Activated T-cell treated with anti-CD3 and anti-CD28 coated beads for 4 hours (primary cell): ENCODE data around the gene DYNLRB1.

Experiments
- DNase-seq: peaks from one replicate; pipeline ENCODE4 v3.0.0-alpha.2; 2020

Gene DYNLRB1

GRCh38 chr20:34579979-34580940 is 64.0 kb downstream of the DYNLRB1 start:
- no peak for DNase-seq

GRCh38 chr20:34581341-34582184 is 65.3 kb downstream of the DYNLRB1 start:
- no peak for DNase-seq

- no peak for DNase-seq
Observed at GRCh38 chr20:34582221-34582620, 66.0 kb downstream of the DYNLRB1 start.

- DNase-seq, result no peak
Observed at GRCh38 chr20:34582911-34583310, 66.7 kb downstream of the DYNLRB1 start.

- DNase-seq, result no peak
Observed at GRCh38 chr20:34583544-34583943, 67.3 kb downstream of the DYNLRB1 start.

- DNase-seq, result no peak
Observed at GRCh38 chr20:34585019-34585418, 68.8 kb downstream of the DYNLRB1 start.

GRCh38 chr20:34586488-34587163 is 70.4 kb downstream of the DYNLRB1 start:
- no peak for DNase-seq
